Ishikawa (cell line): Measurements from ENCODE around the gene CUEDC2.

Experiments
- CEBPB ChIP-seq: IDR thresholded peaks from 2 replicates; pipeline ENCODE4 v1.6.1; 2012
- EP300 ChIP-seq: IDR thresholded peaks from 2 replicates; pipeline ENCODE4 v1.6.1; 2012; ENCODE audit warnings: borderline replicate concordance
- RAD21 ChIP-seq: IDR thresholded peaks from 2 replicates; pipeline ENCODE4 v1.6.1; 2012; ENCODE audit warnings: low read depth
- REST ChIP-seq: IDR thresholded peaks from 2 replicates; pipeline ENCODE4 v1.6.1; 2012; ENCODE audit warnings: low read depth, mild to moderate bottlenecking
- TAF1 ChIP-seq: IDR thresholded peaks from 2 replicates; pipeline ENCODE4 v1.6.1; 2012; ENCODE audit warnings: low read depth, mild to moderate bottlenecking

- TF ChIP-seq TAF1 (no peak), CEBPB (no peak), REST (no peak), RAD21 (no peak), EP300 (no peak)
These were observed 20.4 kb upstream of the CUEDC2 start for GRCh38 chr10:102452672-102453340.
